HEK293 (cell line): ENCODE data around the gene HIPK2.

Source experiments
- CTCF ChIP-seq: fragments of 450-650 bp; formaldehyde crosslinking; IDR thresholded peaks from 2 replicates; pipeline ENCODE4 v1.5.1; 2016; ENCODE audit warnings: missing biosample characterization, missing genetic modification characterization
- HOXA7 ChIP-seq: sonication (generic); formaldehyde crosslinking; IDR thresholded peaks from 2 replicates; pipeline ENCODE4 v1.8.1; 2022; ENCODE audit warnings: missing genetic modification reagents, borderline replicate concordance
- YY1 ChIP-seq: fragments of 450-650 bp; formaldehyde crosslinking; IDR thresholded peaks from 2 replicates; pipeline ENCODE4 v1.5.1; 2018; ENCODE audit warnings: missing biosample characterization, missing genetic modification characterization
- ZBTB44 ChIP-seq: fragments of 450-650 bp; IDR thresholded peaks from 2 replicates; pipeline ENCODE4 v1.5.1; 2018; ENCODE audit warnings: missing biosample characterization, mild to moderate bottlenecking, missing genetic modification characterization
- ZBTB7A ChIP-seq: fragments of 450-650 bp; formaldehyde crosslinking; IDR thresholded peaks from 2 replicates; pipeline ENCODE4 v1.5.1; 2016; ENCODE audit warnings: low read depth, missing biosample characterization, missing genetic modification characterization
- ZNF121 ChIP-seq: fragments of 450-650 bp; formaldehyde crosslinking; IDR thresholded peaks from 2 replicates; pipeline ENCODE4 v1.5.1; 2016; ENCODE audit warnings: missing biosample characterization, missing genetic modification characterization
- ZNF140 ChIP-seq: fragments of 450-650 bp; formaldehyde crosslinking; IDR thresholded peaks from 2 replicates; pipeline ENCODE4 v1.5.1; 2016; ENCODE audit warnings: missing biosample characterization, missing genetic modification characterization
- ZNF148 ChIP-seq: fragments of 450-650 bp; formaldehyde crosslinking; IDR thresholded peaks from 2 replicates; pipeline ENCODE4 v1.5.0; 2017; ENCODE audit warnings: missing biosample characterization, missing genetic modification characterization, borderline replicate concordance
- ZNF274 ChIP-seq, 2 experiments: fragments of 200-500 bp in 1 of 2; fragments of 450-650 bp in 1 of 2; sonication (Bioruptor generic) in 1 of 2; formaldehyde crosslinking in 1 of 2; IDR thresholded peaks; 2 replicates each; pipeline versions ENCODE4 v1.5.1 to v1.6.1; 2014 to 2016; ENCODE audit warnings: borderline replicate concordance in 1 of 2, inconsistent platforms in 1 of 2, low read length in 1 of 2, missing biosample characterization in 1 of 2, missing genetic modification characterization in 1 of 2
- ZSCAN23 ChIP-seq: fragments of 450-650 bp; formaldehyde crosslinking; IDR thresholded peaks from 2 replicates; pipeline ENCODE4 v1.5.1; 2016; ENCODE audit warnings: missing biosample characterization, missing genetic modification characterization

- no peak for TF ChIP-seq ZNF148 (tag by site-specific recombination)
- no peak for TF ChIP-seq ZNF140 (tag by site-specific recombination)
- no peak for TF ChIP-seq ZBTB7A (tag by site-specific recombination)
- no peak for TF ChIP-seq ZSCAN23 (tag by site-specific recombination)
- no peak for TF ChIP-seq HOXA7 (CRISPR knock-in tag)
- TF ChIP-seq CTCF: no peak
- TF ChIP-seq YY1: no peak
- TF ChIP-seq ZNF274 (IDR thresholded peaks at IDR 0.05; ENCODE audit: low read length): no peak
- TF ChIP-seq ZNF274 (tag by site-specific recombination; IDR thresholded peaks at IDR 0.05; ENCODE audit: borderline replicate concordance): no peak
- TF ChIP-seq ZBTB44 (tag by site-specific recombination): no peak
- TF ChIP-seq ZNF121: no peak
Measured at GRCh38 chr7:139708541-139708940, 69.3 kb downstream of the HIPK2 start.
